ENCODE results near the gene RANBP9.

Gene RANBP9

DNA sequence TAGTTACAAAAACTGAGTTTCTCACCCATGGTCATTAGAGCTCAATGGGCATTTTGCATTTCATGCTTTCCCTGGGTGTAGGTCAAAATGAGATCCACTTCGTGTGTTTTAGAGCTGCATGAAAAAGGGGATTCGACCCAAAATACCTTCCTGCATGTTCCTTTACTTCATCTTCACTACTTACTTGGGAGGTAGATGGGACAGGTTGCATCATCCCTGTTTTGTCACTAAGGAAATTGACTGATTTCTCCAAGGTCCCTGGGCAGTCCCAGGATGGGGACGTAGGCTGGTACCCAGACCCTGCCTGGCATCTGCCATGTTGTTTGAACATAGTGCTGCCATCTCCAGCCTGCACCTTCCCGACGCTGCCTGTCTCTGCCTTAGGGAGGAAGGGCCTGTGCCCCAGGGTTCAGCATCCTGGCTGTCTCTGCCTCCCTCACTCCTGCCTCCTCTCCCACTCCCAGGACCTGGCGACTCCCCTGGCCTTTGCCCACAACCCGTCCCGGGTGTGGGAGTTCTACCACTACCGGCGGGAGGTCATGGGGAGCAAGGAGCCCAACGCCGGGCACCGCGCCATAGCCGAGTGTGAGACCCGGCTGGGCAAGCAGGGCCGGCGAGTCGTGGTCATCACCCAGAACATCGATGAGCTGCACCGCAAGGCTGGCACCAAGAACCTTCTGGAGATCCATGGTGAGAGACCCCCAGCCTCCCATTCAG, 120.3 kb downstream of the RANBP9 start:
- TF ChIP-seq SNAI2 (CRISPR knock-in tag; IDR thresholded peaks at IDR 0.05) (no peak), CSRNP3 (CRISPR knock-in tag; IDR thresholded peaks at IDR 0.05) (no peak), CSDC2 (CRISPR knock-in tag; IDR thresholded peaks at IDR 0.05) (no peak), ZNF70 (CRISPR knock-in tag; IDR thresholded peaks at IDR 0.05) (no peak), TOX (CRISPR knock-in tag; IDR thresholded peaks at IDR 0.05; ENCODE audit: borderline replicate concordance) (no peak), ZFP30 (CRISPR knock-in tag; IDR thresholded peaks at IDR 0.05) (no peak)
- TF ChIP-seq, protein P1, sequence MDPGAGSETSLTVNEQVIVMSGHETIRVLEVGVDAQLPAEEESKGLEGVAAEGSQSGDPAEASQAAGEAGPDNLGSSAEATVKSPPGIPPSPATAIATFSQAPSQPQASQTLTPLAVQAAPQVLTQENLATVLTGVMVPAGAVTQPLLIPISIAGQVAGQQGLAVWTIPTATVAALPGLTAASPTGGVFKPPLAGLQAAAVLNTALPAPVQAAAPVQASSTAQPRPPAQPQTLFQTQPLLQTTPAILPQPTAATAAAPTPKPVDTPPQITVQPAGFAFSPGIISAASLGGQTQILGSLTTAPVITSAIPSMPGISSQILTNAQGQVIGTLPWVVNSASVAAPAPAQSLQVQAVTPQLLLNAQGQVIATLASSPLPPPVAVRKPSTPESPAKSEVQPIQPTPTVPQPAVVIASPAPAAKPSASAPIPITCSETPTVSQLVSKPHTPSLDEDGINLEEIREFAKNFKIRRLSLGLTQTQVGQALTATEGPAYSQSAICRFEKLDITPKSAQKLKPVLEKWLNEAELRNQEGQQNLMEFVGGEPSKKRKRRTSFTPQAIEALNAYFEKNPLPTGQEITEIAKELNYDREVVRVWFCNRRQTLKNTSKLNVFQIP (CRISPR knock-in tag; IDR thresholded peaks at IDR 0.05; ENCODE audit: borderline replicate concordance, low read depth): no peak
- TF ChIP-seq, protein P2, sequence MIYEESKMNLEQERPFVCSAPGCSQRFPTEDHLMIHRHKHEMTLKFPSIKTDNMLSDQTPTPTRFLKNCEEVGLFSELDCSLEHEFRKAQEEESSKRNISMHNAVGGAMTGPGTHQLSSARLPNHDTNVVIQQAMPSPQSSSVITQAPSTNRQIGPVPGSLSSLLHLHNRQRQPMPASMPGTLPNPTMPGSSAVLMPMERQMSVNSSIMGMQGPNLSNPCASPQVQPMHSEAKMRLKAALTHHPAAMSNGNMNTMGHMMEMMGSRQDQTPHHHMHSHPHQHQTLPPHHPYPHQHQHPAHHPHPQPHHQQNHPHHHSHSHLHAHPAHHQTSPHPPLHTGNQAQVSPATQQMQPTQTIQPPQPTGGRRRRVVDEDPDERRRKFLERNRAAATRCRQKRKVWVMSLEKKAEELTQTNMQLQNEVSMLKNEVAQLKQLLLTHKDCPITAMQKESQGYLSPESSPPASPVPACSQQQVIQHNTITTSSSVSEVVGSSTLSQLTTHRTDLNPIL (CRISPR knock-in tag; IDR thresholded peaks at IDR 0.05; ENCODE audit: low read depth): no peak
- no peak for ATAC-seq

DNA sequence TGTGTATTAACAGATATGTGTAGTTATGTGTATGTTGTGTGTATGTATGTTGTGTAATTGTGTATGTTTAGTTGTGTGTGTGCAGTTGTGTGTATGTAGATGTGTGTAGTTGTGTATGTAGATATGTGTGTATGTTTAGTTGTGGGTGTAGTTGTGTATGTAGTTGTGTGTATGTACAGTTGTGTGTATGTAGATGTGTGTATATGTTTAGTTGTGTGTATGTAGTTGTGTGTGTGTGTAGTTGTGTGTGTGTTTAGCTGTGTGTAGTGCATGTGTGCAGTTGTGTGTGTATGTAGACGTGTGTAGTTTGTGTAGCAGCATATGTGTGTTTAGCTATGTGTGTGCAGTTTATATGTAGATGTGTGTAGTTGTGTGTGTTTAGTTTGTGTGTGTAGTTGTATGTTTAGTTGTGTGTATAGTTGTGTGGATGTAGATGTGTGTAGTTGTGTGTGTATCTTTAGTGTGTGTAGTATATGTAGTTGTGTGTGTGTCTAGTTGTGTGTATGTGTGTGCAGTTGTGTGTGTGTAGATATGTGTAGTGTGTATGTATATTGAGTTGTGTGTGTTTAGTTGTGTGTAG, 121.0 kb downstream of the RANBP9 start:
- no peak for ATAC-seq
- TF ChIP-seq, protein P3, sequence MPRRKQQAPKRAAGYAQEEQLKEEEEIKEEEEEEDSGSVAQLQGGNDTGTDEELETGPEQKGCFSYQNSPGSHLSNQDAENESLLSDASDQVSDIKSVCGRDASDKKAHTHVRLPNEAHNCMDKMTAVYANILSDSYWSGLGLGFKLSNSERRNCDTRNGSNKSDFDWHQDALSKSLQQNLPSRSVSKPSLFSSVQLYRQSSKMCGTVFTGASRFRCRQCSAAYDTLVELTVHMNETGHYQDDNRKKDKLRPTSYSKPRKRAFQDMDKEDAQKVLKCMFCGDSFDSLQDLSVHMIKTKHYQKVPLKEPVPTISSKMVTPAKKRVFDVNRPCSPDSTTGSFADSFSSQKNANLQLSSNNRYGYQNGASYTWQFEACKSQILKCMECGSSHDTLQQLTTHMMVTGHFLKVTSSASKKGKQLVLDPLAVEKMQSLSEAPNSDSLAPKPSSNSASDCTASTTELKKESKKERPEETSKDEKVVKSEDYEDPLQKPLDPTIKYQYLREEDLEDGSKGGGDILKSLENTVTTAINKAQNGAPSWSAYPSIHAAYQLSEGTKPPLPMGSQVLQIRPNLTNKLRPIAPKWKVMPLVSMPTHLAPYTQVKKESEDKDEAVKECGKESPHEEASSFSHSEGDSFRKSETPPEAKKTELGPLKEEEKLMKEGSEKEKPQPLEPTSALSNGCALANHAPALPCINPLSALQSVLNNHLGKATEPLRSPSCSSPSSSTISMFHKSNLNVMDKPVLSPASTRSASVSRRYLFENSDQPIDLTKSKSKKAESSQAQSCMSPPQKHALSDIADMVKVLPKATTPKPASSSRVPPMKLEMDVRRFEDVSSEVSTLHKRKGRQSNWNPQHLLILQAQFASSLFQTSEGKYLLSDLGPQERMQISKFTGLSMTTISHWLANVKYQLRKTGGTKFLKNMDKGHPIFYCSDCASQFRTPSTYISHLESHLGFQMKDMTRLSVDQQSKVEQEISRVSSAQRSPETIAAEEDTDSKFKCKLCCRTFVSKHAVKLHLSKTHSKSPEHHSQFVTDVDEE (CRISPR knock-in tag; IDR thresholded peaks at IDR 0.05): no peak
- TF ChIP-seq BACH2 (CRISPR knock-in tag; IDR thresholded peaks at IDR 0.05; ENCODE audit: borderline replicate concordance) (no peak), ISL1 (CRISPR knock-in tag; IDR thresholded peaks at IDR 0.05) (no peak), SNAI2 (CRISPR knock-in tag; IDR thresholded peaks at IDR 0.05) (no peak), ZFP3 (CRISPR knock-in tag; IDR thresholded peaks at IDR 0.05) (no peak), ZFP30 (CRISPR knock-in tag; IDR thresholded peaks at IDR 0.05) (no peak), ZC3H10 (CRISPR knock-in tag; IDR thresholded peaks at IDR 0.05) (no peak), CSDC2 (CRISPR knock-in tag; IDR thresholded peaks at IDR 0.05) (no peak), CSRNP3 (CRISPR knock-in tag; IDR thresholded peaks at IDR 0.05) (no peak), ZNF565 (CRISPR knock-in tag; conservative IDR thresholded peaks at IDR 0.05; ENCODE audit: low read depth) (no peak), RARB (CRISPR knock-in tag; IDR thresholded peaks at IDR 0.05) (no peak), ZNF70 (CRISPR knock-in tag; IDR thresholded peaks at IDR 0.05) (no peak), OSR1 (CRISPR knock-in tag; IDR thresholded peaks at IDR 0.05) (no peak), TCF4 (CRISPR knock-in tag; IDR thresholded peaks at IDR 0.05; ENCODE audit: borderline replicate concordance) (no peak), ESRRG (CRISPR knock-in tag; IDR thresholded peaks at IDR 0.05) (no peak), TOX (CRISPR knock-in tag; IDR thresholded peaks at IDR 0.05; ENCODE audit: borderline replicate concordance) (no peak), PATZ1 (CRISPR knock-in tag; IDR thresholded peaks at IDR 0.05; ENCODE audit: borderline replicate concordance) (no peak), ZNF8 (CRISPR knock-in tag; IDR thresholded peaks at IDR 0.05) (no peak)
- TF ChIP-seq, protein P2 (CRISPR knock-in tag; IDR thresholded peaks at IDR 0.05; ENCODE audit: low read depth): no peak
- TF ChIP-seq, protein P1 (CRISPR knock-in tag; IDR thresholded peaks at IDR 0.05; ENCODE audit: borderline replicate concordance, low read depth): no peak

Data from SK-N-SH treated with all-trans-retinoic acid at 6 μM for 48 hours (cell line).